GM12872 (cell line): ENCODE data around the gene TGM5.

Source experiments
- TF ChIP-seq, protein P1 (sequence below): IDR thresholded peaks from 3 replicates; pipeline ENCODE4 v1.5.1; 2011; ENCODE audit warnings: low read depth, mild to moderate bottlenecking, low read length, moderate library complexity; ENCODE audit not compliant: insufficient read depth

Gene TGM5

DNA sequence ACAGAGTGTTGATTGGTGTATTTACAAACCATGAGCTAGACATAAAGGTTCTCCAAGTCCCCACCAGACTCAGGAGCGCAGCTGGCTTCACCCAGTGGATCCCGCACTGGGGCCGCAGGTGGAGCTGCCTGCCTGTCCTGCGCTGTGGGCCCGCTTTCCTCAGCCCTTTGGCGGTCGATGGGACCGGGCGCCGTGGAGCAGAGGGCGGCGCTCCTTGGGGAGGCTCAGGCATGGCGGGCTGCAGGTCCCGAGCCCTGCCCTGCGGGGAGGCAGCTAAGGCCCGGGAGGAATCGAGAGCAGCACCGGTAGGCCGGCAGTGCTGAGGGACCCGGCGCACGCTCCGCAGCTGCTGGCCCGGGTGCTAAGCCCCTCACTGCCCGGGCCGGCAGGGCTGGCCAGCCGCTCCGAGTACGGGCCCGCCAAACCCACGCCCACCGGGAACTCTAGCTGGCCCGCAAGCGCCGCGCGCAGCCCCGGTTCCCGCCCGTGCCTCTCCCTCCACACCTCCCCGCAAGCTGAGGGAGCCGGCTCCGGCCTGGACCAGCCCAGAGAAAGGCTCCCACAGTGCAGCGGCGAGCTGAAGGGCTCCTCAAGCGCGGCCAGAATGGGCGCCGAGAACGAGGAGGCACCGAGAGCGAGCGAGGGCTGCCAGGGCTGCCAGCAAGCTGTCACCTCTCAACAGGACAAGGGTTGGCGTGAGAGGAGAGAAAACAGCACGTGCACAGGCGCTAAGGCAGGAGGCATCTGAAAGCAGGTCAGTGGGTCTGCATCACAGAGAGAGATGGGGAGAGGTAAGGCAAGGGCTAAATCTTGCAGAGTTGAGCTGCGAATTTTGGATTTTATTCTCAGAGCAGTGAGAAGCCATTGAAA lies 40.1 kb downstream of the TGM5 start:
- TF ChIP-seq, protein P1, sequence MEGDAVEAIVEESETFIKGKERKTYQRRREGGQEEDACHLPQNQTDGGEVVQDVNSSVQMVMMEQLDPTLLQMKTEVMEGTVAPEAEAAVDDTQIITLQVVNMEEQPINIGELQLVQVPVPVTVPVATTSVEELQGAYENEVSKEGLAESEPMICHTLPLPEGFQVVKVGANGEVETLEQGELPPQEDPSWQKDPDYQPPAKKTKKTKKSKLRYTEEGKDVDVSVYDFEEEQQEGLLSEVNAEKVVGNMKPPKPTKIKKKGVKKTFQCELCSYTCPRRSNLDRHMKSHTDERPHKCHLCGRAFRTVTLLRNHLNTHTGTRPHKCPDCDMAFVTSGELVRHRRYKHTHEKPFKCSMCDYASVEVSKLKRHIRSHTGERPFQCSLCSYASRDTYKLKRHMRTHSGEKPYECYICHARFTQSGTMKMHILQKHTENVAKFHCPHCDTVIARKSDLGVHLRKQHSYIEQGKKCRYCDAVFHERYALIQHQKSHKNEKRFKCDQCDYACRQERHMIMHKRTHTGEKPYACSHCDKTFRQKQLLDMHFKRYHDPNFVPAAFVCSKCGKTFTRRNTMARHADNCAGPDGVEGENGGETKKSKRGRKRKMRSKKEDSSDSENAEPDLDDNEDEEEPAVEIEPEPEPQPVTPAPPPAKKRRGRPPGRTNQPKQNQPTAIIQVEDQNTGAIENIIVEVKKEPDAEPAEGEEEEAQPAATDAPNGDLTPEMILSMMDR = no peak

DNA sequence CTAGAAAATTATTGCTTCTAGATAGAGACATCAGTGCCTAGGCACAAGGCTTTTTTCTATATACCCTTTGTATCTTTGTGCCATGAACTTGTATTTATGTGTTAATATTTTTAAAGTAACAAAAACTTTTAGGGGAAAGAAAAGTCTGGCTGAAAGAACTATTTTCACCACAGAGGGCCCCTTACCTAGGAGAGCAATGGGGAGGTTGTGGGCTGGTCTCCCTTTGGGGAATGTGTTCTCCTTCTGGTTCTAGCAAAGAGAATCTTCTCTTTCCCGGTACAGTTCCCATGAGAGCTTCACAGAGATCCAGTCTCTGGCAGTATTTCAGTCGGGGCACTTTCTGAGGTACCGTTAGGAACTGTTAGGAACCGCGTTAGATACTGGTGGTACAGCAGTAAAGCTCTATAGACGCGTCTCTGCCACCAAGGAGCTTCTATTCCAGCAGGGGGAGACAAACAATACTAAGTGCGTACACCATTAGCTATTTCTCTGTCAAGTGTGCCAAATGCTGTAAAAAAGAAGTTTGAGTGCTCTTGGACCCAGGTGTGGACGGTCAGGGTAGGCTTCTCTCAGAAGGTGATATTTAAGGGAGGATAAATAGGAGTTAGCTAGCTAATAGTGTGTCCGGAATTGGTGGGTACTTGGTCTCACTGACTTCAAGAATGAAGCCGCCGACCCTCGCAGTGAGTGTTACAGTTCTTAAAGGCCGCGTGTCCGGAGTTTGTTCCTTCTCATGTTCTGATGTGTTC lies 41.4 kb downstream of the TGM5 start:
- TF ChIP-seq, protein P1 = peak; percentile 84

DNA sequence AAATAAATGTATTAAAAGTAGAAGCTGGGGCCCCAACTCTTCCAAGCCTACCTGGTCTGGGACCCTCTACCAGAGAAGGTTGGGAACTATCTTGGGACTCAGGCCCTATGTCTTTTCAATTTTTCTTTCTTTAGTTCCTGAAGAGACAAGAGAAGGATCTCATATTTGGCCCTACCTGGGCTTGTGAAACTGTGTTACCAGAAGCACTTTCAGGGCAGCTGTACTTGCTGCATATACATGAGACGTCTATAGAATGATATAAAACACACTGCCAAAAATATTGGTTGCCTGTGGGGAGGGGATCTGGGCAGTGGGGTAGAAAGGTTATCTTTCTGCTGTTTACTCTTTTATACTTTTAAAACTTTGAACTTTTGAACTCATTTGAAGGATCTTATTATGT lies 45.3 kb downstream of the TGM5 start:
- TF ChIP-seq, protein P1 = no peak

DNA sequence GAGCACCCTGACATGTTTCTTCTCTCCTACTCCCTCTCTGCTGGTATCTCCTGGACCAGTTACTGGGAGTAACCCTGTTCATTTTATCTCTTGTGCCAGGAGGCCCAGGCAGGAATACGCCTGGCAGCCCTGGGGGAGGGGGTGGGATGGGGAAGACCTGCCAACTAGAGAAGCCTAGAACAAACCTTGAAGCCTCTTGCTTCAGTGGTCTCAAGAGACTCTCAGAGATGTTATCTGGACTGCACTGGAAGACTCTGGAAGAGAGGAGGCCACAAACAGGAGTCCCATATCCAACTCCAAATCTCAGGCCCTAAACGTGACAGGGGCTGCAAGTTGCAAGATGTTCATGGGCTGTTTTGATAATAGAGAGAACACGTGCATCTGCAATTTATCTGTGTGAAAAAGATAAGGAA lies 45.7 kb downstream of the TGM5 start, which contains the start of gene EPB42:
EPB42 (minus strand) TSS at position 28 of the 413 bp plus-strand sequence. CDS start 193 bp downstream, outside the sequence.
- TF ChIP-seq, protein P1 = no peak

DNA sequence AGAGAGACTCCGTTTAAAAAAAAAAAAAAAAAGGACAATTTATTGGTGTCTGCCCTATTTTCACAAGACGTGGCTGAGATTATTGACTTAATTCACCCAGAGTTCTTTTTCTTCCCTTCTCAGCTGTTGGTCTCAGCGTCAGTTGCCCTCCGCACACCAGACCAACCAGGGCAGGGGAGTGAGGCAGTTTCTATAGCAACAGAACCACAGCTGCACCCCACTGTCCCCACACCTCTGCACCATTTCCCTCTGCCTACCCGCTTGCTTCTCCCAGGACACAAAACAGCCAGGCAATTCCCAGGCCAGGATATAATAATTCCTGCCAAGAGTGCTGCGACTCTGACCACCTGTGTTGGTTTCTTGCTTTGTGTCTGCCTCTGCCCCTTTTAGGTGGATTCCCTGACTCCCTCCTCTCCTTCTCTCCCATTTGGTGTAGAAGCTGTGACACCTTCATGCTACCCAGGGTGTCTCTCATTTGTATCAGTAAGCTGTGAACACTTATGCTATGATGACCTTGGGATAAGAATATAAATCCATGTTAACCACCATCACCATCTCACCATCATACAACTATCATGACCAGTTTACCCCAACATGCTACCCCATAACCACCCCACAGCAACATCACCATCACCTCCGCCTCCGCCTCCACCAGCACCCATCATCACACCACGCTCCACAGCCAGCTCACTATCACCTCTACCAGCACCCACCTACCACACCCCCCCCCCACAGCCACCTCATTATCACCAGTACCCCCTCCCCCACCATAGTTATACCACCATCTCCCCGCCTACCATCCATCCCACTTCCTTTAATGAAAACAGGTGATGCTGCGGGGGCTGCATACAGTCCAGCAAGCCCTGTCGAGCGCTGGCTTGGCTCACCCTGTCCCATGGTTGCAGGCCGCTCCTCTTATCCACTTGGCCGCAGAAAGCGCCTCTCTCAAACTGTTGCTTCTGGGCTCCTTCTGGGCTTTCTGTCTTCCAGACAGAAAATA lies 46.5 kb downstream of the TGM5 start:
- TF ChIP-seq, protein P1 = no peak

DNA sequence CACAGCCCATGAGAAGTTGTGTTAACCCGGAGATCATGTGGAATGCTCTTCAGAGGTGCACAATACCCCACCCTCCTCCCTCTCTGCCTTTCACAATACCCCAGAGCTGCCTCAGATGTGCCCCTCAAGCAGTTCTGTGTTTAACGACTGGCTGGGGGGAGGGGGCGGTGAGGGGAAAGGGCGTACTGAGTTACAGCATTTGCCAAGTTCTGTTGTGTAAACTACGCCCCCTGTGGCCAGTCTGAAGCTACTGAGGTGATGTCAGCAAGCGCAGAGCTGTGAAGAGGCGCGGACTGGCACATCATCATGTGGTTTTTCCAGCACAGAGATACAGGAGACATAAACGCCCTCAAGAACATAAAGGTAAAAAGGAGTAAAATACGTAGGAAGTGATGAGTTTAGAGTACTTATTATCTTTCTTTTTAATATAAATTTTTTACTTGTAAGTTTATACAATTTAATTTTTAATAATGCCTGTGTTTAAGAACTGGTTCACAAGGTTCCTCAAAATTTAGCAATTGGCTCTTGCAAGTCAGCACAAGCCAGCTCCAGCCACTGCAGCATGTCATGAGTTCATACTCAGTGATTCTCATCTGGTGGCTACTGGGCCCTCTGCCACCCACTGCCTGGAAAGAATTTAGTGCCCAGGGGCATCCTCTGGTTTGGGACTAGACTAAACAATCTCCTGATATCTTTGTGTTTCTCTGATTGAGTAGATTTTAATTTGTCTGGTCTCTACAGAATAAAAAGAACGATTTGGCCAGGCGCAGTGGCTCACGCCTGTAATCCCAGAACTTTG lies 47.6 kb downstream of the TGM5 start:
- TF ChIP-seq, protein P1 = 0 out of 3 replicates have a peak, but pooled peaks have one; percentile 16
